GM12878 (cell line): ENCODE measurements around the gene SLC35F3. TPM values are rescaled to one million over a fixed set of nuclear protein-coding genes. Genes with fewer than 3 reads are reported as not detected.

Source experiments
- BRCA1 ChIP-seq: IDR thresholded peaks from 2 replicates; pipeline ENCODE4 v1.6.1; 2011; ENCODE audit warnings: low read depth, low read length, improper control_type of control experiment
- CBX3 ChIP-seq: fragments of 200-600 bp; sonication (generic); IDR thresholded peaks from 2 replicates; pipeline ENCODE4 v1.6.1; 2016; ENCODE audit warnings: low read depth, borderline replicate concordance
- CHD2 ChIP-seq: IDR thresholded peaks from 2 replicates; pipeline ENCODE4 v1.6.1; 2011; ENCODE audit warnings: low read depth, low read length, improper control_type of control experiment, borderline replicate concordance
- ESRRA ChIP-seq: IDR thresholded peaks from 2 replicates; pipeline ENCODE4 v1.6.1; 2012; ENCODE audit warnings: mild to moderate bottlenecking, low read length, improper control_type of control experiment
- ETV6 ChIP-seq, 2 experiments: fragments of 450-650 bp in 1 of 2; IDR thresholded peaks in 1 of 2; conservative IDR thresholded peaks in 1 of 2; 2 replicates each; pipeline ENCODE4 v1.6.1; 2014; ENCODE audit warnings: antibody characterized with exemption in 1 of 2, borderline replicate concordance in 1 of 2, low read depth in 1 of 2, mild to moderate bottlenecking in 1 of 2, moderate library complexity in 1 of 2
- FOS ChIP-seq: IDR thresholded peaks from 3 replicates; pipeline ENCODE4 v1.6.1; 2011; ENCODE audit warnings: borderline replicate concordance; ENCODE audit not compliant: insufficient read length; ENCODE audit errors: extremely low read depth
- HCFC1 ChIP-seq: fragments of 150-350 bp; IDR thresholded peaks from 2 replicates; pipeline ENCODE4 v1.6.1; 2014; ENCODE audit warnings: low read length
- HDAC2 ChIP-seq: fragments of 200-600 bp; sonication (generic); IDR thresholded peaks from 2 replicates; pipeline ENCODE4 v1.6.1; 2017
- HDGF ChIP-seq: fragments of 450-650 bp; IDR thresholded peaks from 2 replicates; pipeline ENCODE4 v1.6.1; 2016; ENCODE audit warnings: antibody characterized with exemption
- IRF4 ChIP-seq: IDR thresholded peaks from 2 replicates; pipeline ENCODE4 v1.6.1; 2011; ENCODE audit warnings: low read depth, low read length
- KLF5 ChIP-seq: fragments of 450-650 bp; IDR thresholded peaks from 2 replicates; pipeline ENCODE4 v1.6.1; 2014; ENCODE audit warnings: mild to moderate bottlenecking; ENCODE audit not compliant: partially characterized antibody
- MEF2A ChIP-seq: IDR thresholded peaks from 2 replicates; pipeline ENCODE4 v1.6.1; 2011; ENCODE audit warnings: low read depth, mild to moderate bottlenecking, low read length, moderate library complexity; ENCODE audit not compliant: insufficient read depth
- MXI1 ChIP-seq: fragments of 150-350 bp; IDR thresholded peaks from 2 replicates; pipeline ENCODE4 v1.6.1; 2011; ENCODE audit warnings: low read depth, mild to moderate bottlenecking, inconsistent platforms, low read length, improper control_type of control experiment
- NFYB ChIP-seq: IDR thresholded peaks from 2 replicates; pipeline ENCODE4 v1.6.1; 2011; ENCODE audit warnings: low read depth, mild to moderate bottlenecking, low read length, improper control_type of control experiment, moderate library complexity; ENCODE audit not compliant: insufficient read depth
- NKRF ChIP-seq: fragments of 450-650 bp; conservative IDR thresholded peaks from 2 replicates; pipeline ENCODE4 v1.6.1; 2017; ENCODE audit warnings: mild to moderate bottlenecking, moderate library complexity
- NR2C1 ChIP-seq: fragments of 450-650 bp; IDR thresholded peaks from 2 replicates; pipeline ENCODE4 v1.6.1; 2017; ENCODE audit warnings: antibody characterized with exemption, mild to moderate bottlenecking, moderate library complexity
- PAX8 ChIP-seq: fragments of 450-650 bp; IDR thresholded peaks from 2 replicates; pipeline ENCODE4 v1.6.1; 2017; ENCODE audit warnings: mild to moderate bottlenecking, moderate library complexity
- RAD51 ChIP-seq: fragments of 450-650 bp; IDR thresholded peaks from 2 replicates; pipeline ENCODE4 v1.6.1; 2016; ENCODE audit warnings: moderate library complexity, mild to moderate bottlenecking, inconsistent platforms
- TARDBP ChIP-seq: IDR thresholded peaks from 2 replicates; pipeline ENCODE4 v1.6.1; 2016; ENCODE audit warnings: borderline replicate concordance
- TCF12 ChIP-seq: IDR thresholded peaks from 2 replicates; pipeline ENCODE4 v1.6.1; 2011; ENCODE audit warnings: low read depth, mild to moderate bottlenecking, low read length
- ZBTB4 ChIP-seq: fragments of 450-650 bp; formaldehyde crosslinking; IDR thresholded peaks from 2 replicates; pipeline ENCODE4 v1.4.0; 2022; ENCODE audit warnings: mild to moderate bottlenecking, moderate library complexity
- polyA plus RNA-seq, 11 experiments: library from polyadenylated mRNA; depleted of rRNA in 4 of 11; unstranded in 6 of 11; stranded (reverse) in 5 of 11; fragments of >200 nt; fragmentation: Nextera tagmentation in 4 of 11; fragmentation: Illumina TruSeq in 1 of 11; extraction: Ambion mirVana in 4 of 11; extraction: Trizol in 1 of 11; gene quantifications; 1 replicate in 1 of 11; 2 replicates in 10 of 11; pipeline versions ENCODE4 v1.2.1 to v1.2.3, GENCODE V29; 2011 to 2016; ENCODE audit warnings: inconsistent platforms in 2 of 11, missing spikeins in 2 of 11, low read depth in 1 of 11
- total RNA-seq, 4 experiments: library from RNA; depleted of rRNA in 3 of 4; stranded (reverse); fragments of >200 nt in 3 of 4; fragmentation: Illumina TruSeq in 1 of 4; extraction: Trizol in 1 of 4; gene quantifications; 2 replicates each; pipeline versions ENCODE4 v1.2.1 to v1.2.3, GENCODE V29; 2013 to 2021
- TF ChIP-seq, protein P1 (sequence below): fragments of 450-650 bp; IDR thresholded peaks from 2 replicates; pipeline ENCODE4 v1.6.1; 2016; ENCODE audit warnings: mild to moderate bottlenecking
- TF ChIP-seq, protein P2 (sequence below): IDR thresholded peaks from 2 replicates; pipeline ENCODE4 v1.6.1; 2012; ENCODE audit warnings: low read length, inconsistent platforms

SLC35F3 gene
- total and polyA plus RNA-seq, 10 of the 15 experiments (the other 5 are each of a cell fraction or from before 2014, with no cell fraction given) = 1.0 to 8.6 (median 5.7) TPM

DNA sequence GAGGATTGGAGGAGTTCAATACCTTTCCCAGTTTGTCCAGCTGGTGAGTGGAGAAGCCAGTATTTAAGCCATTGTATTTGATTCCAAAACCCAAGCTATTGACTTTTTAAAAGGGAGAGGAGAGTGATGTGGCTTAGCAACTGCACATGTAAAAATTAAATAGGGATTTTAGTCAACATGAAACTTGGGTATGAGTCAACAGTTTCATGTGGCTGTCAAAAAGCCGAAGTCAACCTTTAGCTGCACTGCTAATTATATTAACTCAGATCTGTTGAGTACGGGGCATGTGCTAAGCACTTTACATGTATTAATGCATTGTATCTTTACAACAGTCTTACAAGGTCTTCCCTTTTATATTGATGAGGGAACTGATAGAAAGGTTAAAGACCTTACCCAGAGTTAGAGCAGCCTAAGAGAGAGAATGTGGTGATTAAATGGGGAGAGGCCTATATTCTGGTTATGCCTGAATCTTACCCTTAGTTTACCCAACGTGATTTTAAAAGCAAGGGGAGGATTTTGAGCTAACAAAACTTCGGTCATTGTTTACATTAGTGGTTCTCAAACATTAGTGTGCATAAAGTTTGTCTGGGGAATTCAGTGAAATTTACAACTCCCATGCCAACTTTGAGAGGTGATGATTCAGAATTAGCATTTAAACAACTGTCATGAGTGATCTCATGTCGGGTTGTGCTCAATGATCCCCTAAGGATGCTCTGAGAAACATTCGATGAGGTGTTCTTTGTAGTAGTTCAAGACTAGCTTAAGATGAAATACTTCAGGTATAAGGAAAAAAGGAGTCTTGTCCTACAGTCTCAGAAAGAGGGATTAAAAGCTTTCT, 6.9 kb upstream of the SLC35F3 start (continued):
- TF ChIP-seq ESRRA = no peak
- TF ChIP-seq, protein P1, sequence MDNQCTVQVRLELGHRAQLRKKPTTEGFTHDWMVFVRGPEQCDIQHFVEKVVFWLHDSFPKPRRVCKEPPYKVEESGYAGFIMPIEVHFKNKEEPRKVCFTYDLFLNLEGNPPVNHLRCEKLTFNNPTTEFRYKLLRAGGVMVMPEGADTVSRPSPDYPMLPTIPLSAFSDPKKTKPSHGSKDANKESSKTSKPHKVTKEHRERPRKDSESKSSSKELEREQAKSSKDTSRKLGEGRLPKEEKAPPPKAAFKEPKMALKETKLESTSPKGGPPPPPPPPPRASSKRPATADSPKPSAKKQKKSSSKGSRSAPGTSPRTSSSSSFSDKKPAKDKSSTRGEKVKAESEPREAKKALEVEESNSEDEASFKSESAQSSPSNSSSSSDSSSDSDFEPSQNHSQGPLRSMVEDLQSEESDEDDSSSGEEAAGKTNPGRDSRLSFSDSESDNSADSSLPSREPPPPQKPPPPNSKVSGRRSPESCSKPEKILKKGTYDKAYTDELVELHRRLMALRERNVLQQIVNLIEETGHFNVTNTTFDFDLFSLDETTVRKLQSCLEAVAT = no peak
- no peak for TF ChIP-seq PAX8
- 0 out of 2 replicates have a peak, but pooled peaks have one; percentile 40 for TF ChIP-seq TCF12
- no peak for TF ChIP-seq KLF5
- no peak for TF ChIP-seq CBX3
- no peak for TF ChIP-seq NKRF
- TF ChIP-seq, protein P2, sequence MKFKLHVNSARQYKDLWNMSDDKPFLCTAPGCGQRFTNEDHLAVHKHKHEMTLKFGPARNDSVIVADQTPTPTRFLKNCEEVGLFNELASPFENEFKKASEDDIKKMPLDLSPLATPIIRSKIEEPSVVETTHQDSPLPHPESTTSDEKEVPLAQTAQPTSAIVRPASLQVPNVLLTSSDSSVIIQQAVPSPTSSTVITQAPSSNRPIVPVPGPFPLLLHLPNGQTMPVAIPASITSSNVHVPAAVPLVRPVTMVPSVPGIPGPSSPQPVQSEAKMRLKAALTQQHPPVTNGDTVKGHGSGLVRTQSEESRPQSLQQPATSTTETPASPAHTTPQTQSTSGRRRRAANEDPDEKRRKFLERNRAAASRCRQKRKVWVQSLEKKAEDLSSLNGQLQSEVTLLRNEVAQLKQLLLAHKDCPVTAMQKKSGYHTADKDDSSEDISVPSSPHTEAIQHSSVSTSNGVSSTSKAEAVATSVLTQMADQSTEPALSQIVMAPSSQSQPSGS = peak; percentile 39; the same call in 1 of the 2 replicates
- peak; percentile 76; the same call in 1 of the 2 replicates for TF ChIP-seq MXI1
- TF ChIP-seq BRCA1 = no peak
- no peak for TF ChIP-seq FOS
- no peak for TF ChIP-seq HDAC2
- TF ChIP-seq NFYB = no peak
- peak; percentile 96 for TF ChIP-seq IRF4
- no peak for TF ChIP-seq RAD51
- TF ChIP-seq CHD2 = no peak
- TF ChIP-seq HDGF = no peak
- peak in 1 of 2 experiments; percentile 46; a peak in 2 of 4 replicates for TF ChIP-seq ETV6 (conservative IDR thresholded peaks at IDR 0.05 in 1 of 2, IDR thresholded peaks at IDR 0.05 in 1 of 2; ENCODE audit: borderline replicate concordance in 1 of 2, low read depth in 1 of 2)
- TF ChIP-seq TARDBP = no peak
- peak; percentile 77; the same call in 1 of the 2 replicates for TF ChIP-seq MEF2A
- no peak for TF ChIP-seq HCFC1
- no peak for TF ChIP-seq NR2C1
- TF ChIP-seq ZBTB4 (CRISPR knock-in tag) = no peak
